Measurements from ENCODE around the gene EBF3. TPM values are rescaled to one million over a fixed set of nuclear protein-coding genes. Genes with fewer than 3 reads are reported as not detected.

EBF3 gene
- total RNA-seq, 1 donor, result 31.8 TPM

DNA sequence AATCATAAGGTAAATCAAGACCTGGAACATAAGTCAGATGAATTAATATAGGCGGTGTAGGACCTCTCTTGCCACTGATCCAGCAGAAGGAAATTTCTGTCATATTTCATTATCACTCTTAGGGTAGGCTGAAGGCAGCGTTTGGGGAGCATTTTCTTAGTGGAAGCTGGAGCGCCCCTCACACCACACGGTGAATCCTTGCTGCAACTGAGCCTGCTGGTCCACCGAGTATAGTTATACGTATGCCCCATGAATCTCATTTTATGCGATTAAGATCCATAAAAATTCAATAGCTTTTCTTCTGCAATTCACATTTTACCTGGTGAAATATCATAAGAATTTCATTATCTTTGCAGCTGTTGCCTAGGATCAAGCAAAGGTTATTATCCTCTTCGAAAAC is 19.6 kb downstream of the EBF3 start:
- H3K27ac ChIP-seq (ENCODE audit: low read depth, low read length), result no peak overlapping the region
- no peak overlapping the region for H3K4me3 ChIP-seq (ENCODE audit: insufficient read depth, low read length)
- H3K4me2 ChIP-seq (ENCODE audit: insufficient read depth, low read length), result no peak overlapping the region
- TF ChIP-seq, protein P1, sequence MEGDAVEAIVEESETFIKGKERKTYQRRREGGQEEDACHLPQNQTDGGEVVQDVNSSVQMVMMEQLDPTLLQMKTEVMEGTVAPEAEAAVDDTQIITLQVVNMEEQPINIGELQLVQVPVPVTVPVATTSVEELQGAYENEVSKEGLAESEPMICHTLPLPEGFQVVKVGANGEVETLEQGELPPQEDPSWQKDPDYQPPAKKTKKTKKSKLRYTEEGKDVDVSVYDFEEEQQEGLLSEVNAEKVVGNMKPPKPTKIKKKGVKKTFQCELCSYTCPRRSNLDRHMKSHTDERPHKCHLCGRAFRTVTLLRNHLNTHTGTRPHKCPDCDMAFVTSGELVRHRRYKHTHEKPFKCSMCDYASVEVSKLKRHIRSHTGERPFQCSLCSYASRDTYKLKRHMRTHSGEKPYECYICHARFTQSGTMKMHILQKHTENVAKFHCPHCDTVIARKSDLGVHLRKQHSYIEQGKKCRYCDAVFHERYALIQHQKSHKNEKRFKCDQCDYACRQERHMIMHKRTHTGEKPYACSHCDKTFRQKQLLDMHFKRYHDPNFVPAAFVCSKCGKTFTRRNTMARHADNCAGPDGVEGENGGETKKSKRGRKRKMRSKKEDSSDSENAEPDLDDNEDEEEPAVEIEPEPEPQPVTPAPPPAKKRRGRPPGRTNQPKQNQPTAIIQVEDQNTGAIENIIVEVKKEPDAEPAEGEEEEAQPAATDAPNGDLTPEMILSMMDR (IDR thresholded peaks at IDR 0.05; ENCODE audit: extremely low read depth, low read depth, low read length), result no peak
- H3K4me1 ChIP-seq (ENCODE audit: insufficient read depth, low read length), result peaks cover 30% of the 10 kb centered on the region
- no peak overlapping the region for H2AFZ ChIP-seq (ENCODE audit: low read length)
- peaks cover 27% of the 10 kb centered on the region for H4K20me1 ChIP-seq (ENCODE audit: insufficient read depth, low read length)
- H3K79me2 ChIP-seq (ENCODE audit: insufficient read depth, low read length), result peaks cover 94% of the 10 kb centered on the region
- DNase-seq (ENCODE audit: insufficient read length, low spot score, missing footprints), result peak; percentile 4
- no peaks in the 10 kb centered on the region for H3K9me3 ChIP-seq (ENCODE audit: low read depth, low read length)
- peaks cover 12% of the 10 kb centered on the region for H3K36me3 ChIP-seq (ENCODE audit: insufficient read depth, low read length)
- H3K27me3 ChIP-seq (ENCODE audit: insufficient read depth, low read length), result no peaks in the 10 kb centered on the region

DNA sequence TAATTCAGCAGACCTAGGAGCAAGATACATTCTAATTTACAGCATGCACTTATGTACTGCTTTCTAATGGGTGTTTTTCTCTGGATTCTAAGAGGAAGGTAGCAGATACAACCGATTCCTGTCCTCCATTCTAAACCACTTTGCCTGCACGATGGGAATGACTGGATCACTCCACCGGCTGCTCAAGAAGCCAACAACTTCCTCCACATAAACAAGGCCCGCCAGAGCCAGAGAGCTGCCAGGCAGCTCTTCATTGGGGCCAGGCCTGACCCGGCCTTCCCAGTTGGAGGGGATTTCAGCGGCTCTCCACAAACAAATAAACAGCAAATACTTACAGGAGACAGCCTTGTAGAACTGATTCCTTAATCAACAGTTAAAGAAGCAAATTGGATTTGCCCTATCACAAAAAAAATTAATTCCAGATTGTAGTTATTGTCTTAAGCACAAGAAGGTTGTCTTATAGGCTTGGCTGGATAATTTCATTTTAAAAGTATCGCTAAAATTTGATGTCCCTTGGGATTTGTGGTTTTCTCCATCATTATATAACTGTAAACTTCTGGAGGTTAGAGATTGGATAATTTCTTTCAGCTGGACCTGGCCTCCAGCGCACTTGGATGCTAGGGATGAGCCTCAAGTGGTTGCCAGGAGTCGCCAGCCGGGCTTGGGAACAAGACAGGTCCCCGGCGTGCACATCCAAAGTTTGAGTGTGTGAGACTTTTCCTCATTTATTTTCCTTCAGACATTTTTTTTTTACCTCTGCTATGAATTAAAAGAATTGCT is 20.9 kb downstream of the EBF3 start:
- Histone ChIP-seq H2AFZ (ENCODE audit: low read length) (no peak overlapping the region), H3K27me3 (ENCODE audit: insufficient read depth, low read length) (no peaks in the 10 kb centered on the region), H4K20me1 (ENCODE audit: insufficient read depth, low read length) (peaks cover 36% of the 10 kb centered on the region), H3K36me3 (ENCODE audit: insufficient read depth, low read length) (peaks cover 12% of the 10 kb centered on the region), H3K27ac (ENCODE audit: low read depth, low read length) (peak overlapping the region; percentile 19), H3K4me2 (ENCODE audit: insufficient read depth, low read length) (no peak overlapping the region), H3K9me3 (ENCODE audit: low read depth, low read length) (no peaks in the 10 kb centered on the region), H3K4me1 (ENCODE audit: insufficient read depth, low read length) (peaks cover 32% of the 10 kb centered on the region), H3K4me3 (ENCODE audit: insufficient read depth, low read length) (no peak overlapping the region), H3K79me2 (ENCODE audit: insufficient read depth, low read length) (peaks cover 96% of the 10 kb centered on the region)
- DNase-seq (ENCODE audit: insufficient read length, low spot score, missing footprints), result peak; percentile 72
- TF ChIP-seq, protein P1 (IDR thresholded peaks at IDR 0.05; ENCODE audit: extremely low read depth, low read depth, low read length), result no peak

DNA sequence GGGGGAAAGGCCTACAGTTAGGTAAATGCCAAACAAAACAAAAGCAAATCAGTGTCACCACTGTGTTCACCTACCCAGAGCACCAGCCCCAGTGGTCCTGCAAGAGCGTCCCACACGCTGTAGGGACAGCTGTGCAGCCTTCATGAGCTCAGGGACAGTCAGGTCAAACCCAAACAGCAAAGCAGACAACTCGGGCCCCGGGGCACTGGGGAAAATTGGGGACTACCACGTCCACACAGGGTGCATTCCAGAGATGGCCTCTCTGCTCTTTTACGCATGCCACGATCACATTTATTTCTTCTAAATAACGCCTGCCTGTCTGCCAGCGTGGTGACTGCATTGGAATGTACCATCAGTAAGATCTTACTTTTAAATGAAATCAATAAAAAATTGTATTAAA is 21.7 kb downstream of the EBF3 start:
- Histone ChIP-seq H3K4me3 (ENCODE audit: insufficient read depth, low read length) (no peak overlapping the region), H3K4me2 (ENCODE audit: insufficient read depth, low read length) (no peak overlapping the region), H3K9me3 (ENCODE audit: low read depth, low read length) (no peaks in the 10 kb centered on the region), H3K36me3 (ENCODE audit: insufficient read depth, low read length) (peaks cover 12% of the 10 kb centered on the region), H3K4me1 (ENCODE audit: insufficient read depth, low read length) (peaks cover 29% of the 10 kb centered on the region), H3K27ac (ENCODE audit: low read depth, low read length) (no peak overlapping the region), H3K27me3 (ENCODE audit: insufficient read depth, low read length) (no peaks in the 10 kb centered on the region), H4K20me1 (ENCODE audit: insufficient read depth, low read length) (peaks cover 40% of the 10 kb centered on the region), H3K79me2 (ENCODE audit: insufficient read depth, low read length) (peaks cover 97% of the 10 kb centered on the region), H2AFZ (ENCODE audit: low read length) (no peak overlapping the region)
- TF ChIP-seq, protein P1 (IDR thresholded peaks at IDR 0.05; ENCODE audit: extremely low read depth, low read depth, low read length), result no peak
- DNase-seq (ENCODE audit: insufficient read length, low spot score, missing footprints), result no peak

DNA sequence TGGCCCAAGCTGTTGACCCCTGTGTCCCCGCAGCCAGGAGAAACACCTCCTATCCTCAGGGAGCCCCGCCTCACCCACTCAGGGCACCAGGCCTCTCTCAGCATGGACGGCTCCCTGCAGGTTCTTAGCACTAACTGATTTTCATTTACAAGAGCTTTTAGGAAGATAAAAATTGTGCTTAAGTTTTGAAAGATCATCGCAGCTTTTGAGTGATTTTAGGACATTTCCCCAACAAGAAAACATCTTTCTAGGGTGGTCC is 22.1 kb downstream of the EBF3 start:
- H3K27ac ChIP-seq (ENCODE audit: low read depth, low read length), result no peak overlapping the region
- H4K20me1 ChIP-seq (ENCODE audit: insufficient read depth, low read length), result peaks cover 44% of the 10 kb centered on the region
- peaks cover 97% of the 10 kb centered on the region for H3K79me2 ChIP-seq (ENCODE audit: insufficient read depth, low read length)
- H3K4me3 ChIP-seq (ENCODE audit: insufficient read depth, low read length), result no peak overlapping the region
- DNase-seq (ENCODE audit: insufficient read length, low spot score, missing footprints), result no peak
- no peaks in the 10 kb centered on the region for H3K27me3 ChIP-seq (ENCODE audit: insufficient read depth, low read length)
- TF ChIP-seq, protein P1 (IDR thresholded peaks at IDR 0.05; ENCODE audit: extremely low read depth, low read depth, low read length), result no peak
- no peak overlapping the region for H3K4me2 ChIP-seq (ENCODE audit: insufficient read depth, low read length)
- peaks cover 12% of the 10 kb centered on the region for H3K36me3 ChIP-seq (ENCODE audit: insufficient read depth, low read length)
- H3K4me1 ChIP-seq (ENCODE audit: insufficient read depth, low read length), result peaks cover 25% of the 10 kb centered on the region
- no peaks in the 10 kb centered on the region for H3K9me3 ChIP-seq (ENCODE audit: low read depth, low read length)
- no peak overlapping the region for H2AFZ ChIP-seq (ENCODE audit: low read length)

Measured in osteoblast (primary cell).